ENCODE results near the gene OPRM1.
A peak's percentile ranks its signal among the peaks of the same experiment; 100 is the strongest.
"Not testable (repeated sequence)": the region's sequence is repeated elsewhere in the genome, so short reads cannot be mapped to it uniquely, and the experiment has no call there.

The OPRM1 gene

GRCh38 chr6:154232013-154232910 is 193.2 kb downstream of the OPRM1 start:
- peak; percentile 51 for FAIRE-seq

GRCh38 chr6:154233383-154233782 is 194.3 kb downstream of the OPRM1 start:
- DNase-seq (ENCODE audit: extremely low spot score, insufficient read length, low read depth), result no peak
- no peak for FAIRE-seq

More at GRCh38 chr6:154232013-154232910, 193.2 kb downstream of the OPRM1 start:
- DNase-seq (ENCODE audit: extremely low spot score, insufficient read length, low read depth), result no peak

DNA sequence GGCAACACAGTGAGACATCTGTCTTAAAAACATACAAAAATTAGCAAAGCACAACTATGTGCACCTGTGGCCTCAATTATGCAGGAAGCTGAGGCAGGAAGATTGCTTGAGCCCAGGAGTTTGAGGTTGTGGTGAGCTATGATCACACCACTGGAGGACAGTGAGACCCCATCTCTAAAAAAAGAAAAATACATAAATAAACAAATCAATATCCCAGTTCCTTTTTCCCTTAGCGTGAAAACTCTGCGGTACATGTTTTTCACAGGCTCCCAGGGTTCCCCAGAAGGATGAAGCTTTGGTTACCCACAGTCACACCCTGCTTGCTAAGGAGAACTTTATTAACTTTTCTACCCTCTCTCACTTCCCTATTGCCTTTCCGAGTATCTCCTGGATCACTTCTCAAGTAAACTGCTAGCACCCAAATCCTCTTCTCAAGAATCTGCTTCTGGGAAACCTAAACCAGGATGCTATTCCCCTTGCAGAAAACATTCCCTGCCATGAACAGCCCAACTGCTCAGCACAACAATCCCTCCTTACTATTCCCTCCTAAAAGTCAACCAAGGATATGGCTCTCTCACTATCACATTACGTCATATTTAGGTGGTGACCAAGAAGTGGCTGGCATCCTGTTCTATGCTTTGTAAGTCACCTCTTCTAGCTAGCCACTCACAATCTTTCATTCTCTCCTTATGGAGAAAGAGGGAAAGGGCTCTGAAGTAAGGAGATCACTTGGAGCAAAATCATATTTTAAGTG is 195.2 kb downstream of the OPRM1 start:
- peak; percentile 87 for FAIRE-seq

GRCh38 chr6:154236646-154237301 is 197.7 kb downstream of the OPRM1 start:
- DNase-seq (ENCODE audit: extremely low spot score, insufficient read length, low read depth), result no peak
- peak; percentile 72 for FAIRE-seq

More for the DNA sequence above, 195.2 kb downstream of the OPRM1 start:
- DNase-seq (ENCODE audit: extremely low spot score, insufficient read length, low read depth), result no peak

DNA sequence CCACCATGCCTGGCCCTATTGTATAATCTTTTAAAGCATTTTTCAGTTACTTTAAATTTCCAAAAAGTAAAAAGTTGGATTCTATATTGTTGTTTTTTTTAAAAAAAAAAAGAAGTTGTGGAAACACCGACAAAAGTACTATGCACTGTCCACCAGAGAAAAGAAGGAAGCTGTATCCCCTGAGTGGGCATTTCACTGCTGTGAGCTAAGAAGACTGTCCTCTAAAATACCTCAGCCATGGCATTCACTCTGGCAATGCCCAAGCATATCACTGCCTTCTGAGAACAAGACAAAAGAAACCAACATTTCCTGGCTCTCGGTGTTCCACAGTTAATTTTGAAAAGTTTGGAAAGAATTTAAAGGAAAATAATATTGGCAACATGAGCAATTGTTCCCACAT is 199.8 kb downstream of the OPRM1 start:
- DNase-seq (ENCODE audit: extremely low spot score, insufficient read length, low read depth) (no peak), FAIRE-seq (no peak)

DNA sequence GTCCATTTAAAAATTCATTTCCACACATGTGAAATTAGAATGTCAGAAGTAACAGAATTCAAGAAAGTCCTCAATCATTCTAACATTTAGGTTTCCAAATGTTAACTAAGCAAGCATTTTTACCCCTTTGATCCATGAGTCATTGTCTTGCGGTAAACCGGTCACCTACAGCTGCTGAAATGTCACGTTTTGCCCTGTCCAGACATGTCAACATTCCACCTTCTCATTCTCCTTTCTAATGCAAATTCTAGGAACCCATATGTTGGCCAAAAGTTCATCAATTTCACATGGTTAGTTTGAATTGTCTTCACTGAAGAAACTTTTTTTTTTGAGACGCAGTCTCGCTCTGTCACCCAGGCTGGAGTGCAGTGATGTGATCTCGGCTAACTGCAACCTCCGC is 200.4 kb downstream of the OPRM1 start:
- DNase-seq (ENCODE audit: extremely low spot score, insufficient read length, low read depth) (no peak), FAIRE-seq (no peak)

DNA sequence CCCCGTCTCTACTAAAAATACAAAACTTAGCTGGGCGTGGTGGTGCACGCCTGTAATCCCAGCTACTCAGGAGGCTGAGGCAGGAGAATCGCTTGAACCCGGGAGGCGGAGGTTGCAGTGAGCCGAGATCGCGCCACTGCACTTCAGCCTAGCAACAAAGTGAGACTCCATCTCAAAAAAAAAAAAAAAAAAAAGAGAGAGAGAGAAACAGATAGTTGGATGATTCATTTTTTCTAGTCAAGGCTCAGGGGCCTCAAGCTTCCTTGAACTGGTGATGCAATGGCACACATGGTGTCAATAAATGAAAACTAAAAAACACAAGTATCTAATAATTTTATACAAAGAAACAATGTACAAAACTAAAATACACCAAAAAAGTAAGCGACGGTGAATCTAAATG is 202.0 kb downstream of the OPRM1 start:
- FAIRE-seq, result peak; percentile 31
- DNase-seq (ENCODE audit: extremely low spot score, insufficient read length, low read depth), result not testable (repeated sequence)

GRCh38 chr6:154241581-154241980 is 202.5 kb downstream of the OPRM1 start:
- no peak for FAIRE-seq
- DNase-seq (ENCODE audit: extremely low spot score, insufficient read length, low read depth), result no peak

- no peak for DNase-seq (ENCODE audit: extremely low spot score, insufficient read length, low read depth)
- peak; percentile 63 for FAIRE-seq
These were observed 203.7 kb downstream of the OPRM1 start for GRCh38 chr6:154242617-154243357.

- DNase-seq (ENCODE audit: extremely low spot score, insufficient read length, low read depth) (no peak), FAIRE-seq (peak; percentile 80)
These were observed 205.0 kb downstream of the OPRM1 start for GRCh38 chr6:154243793-154244750.

DNA sequence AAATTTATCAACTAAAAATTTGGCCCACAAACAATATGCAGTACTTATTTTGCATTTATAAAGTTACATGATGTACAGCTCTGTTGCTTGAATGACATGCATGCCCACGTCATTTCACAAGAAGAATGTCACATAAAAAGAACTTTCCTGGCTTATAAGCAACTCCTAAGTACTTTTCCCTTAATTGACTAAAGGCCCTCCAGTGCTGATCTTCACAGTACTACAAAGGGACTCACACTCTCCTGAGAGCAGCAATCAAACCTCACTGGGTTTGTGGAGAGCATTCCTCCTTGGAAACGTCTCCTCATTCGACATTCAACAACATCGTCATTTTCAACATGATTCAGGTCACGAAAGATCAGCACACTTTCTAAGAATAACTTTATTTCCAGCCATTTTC is 206.5 kb downstream of the OPRM1 start:
- no peak for DNase-seq (ENCODE audit: extremely low spot score, insufficient read length, low read depth)
- FAIRE-seq, result peak; percentile 70

GRCh38 chr6:154246723-154247118 is 207.7 kb downstream of the OPRM1 start:
- DNase-seq (ENCODE audit: extremely low spot score, insufficient read length, low read depth), result no peak
- FAIRE-seq, result no peak

- DNase-seq (ENCODE audit: extremely low spot score, insufficient read length, low read depth) (no peak), FAIRE-seq (peak; percentile 97)
These were observed 208.2 kb downstream of the OPRM1 start for GRCh38 chr6:154247119-154247861.

- FAIRE-seq (peak; percentile 98), DNase-seq (ENCODE audit: extremely low spot score, insufficient read length, low read depth) (peak; percentile 30)
These were observed 210.7 kb downstream of the OPRM1 start for GRCh38 chr6:154249499-154250298.

GRCh38 chr6:154251116-154251515 is 212.1 kb downstream of the OPRM1 start:
- DNase-seq (ENCODE audit: extremely low spot score, insufficient read length, low read depth) (no peak), FAIRE-seq (peak; percentile 72)

GRCh38 chr6:154252678-154253077 is 213.6 kb downstream of the OPRM1 start:
- no peak for DNase-seq (ENCODE audit: extremely low spot score, insufficient read length, low read depth)
- FAIRE-seq, result peak; percentile 79

GRCh38 chr6:154257067-154257466 is 218.0 kb downstream of the OPRM1 start:
- no peak for DNase-seq (ENCODE audit: extremely low spot score, insufficient read length, low read depth)
- FAIRE-seq, result peak; percentile 80
